ENCODE data around the gene UGT1A10.

Gene UGT1A10

GRCh38 chr2:233814056-233814835 lies 178.0 kb downstream of the UGT1A10 start:
- no peak overlapping the region for H3K4me3 ChIP-seq (ENCODE audit: low read depth, low read length)
- TF ChIP-seq CTCF (IDR thresholded peaks at IDR 0.05; ENCODE audit: borderline replicate concordance, insufficient read depth, low read depth, low read length), result no peak

GRCh38 chr2:233815861-233816260 lies 179.6 kb downstream of the UGT1A10 start:
- no peak overlapping the region for H3K4me3 ChIP-seq (ENCODE audit: low read depth, low read length)
- TF ChIP-seq CTCF (IDR thresholded peaks at IDR 0.05; ENCODE audit: borderline replicate concordance, insufficient read depth, low read depth, low read length), result no peak

- no peak for TF ChIP-seq CTCF (IDR thresholded peaks at IDR 0.05; ENCODE audit: borderline replicate concordance, insufficient read depth, low read depth, low read length)
- no peak overlapping the region for H3K4me3 ChIP-seq (ENCODE audit: low read depth, low read length)
These were observed 180.1 kb downstream of the UGT1A10 start for GRCh38 chr2:233816334-233816733.

- no peak for TF ChIP-seq CTCF (IDR thresholded peaks at IDR 0.05; ENCODE audit: borderline replicate concordance, insufficient read depth, low read depth, low read length)
These were observed 180.5 kb downstream of the UGT1A10 start for GRCh38 chr2:233816771-233817170.

GRCh38 chr2:233817361-233817911 lies 181.2 kb downstream of the UGT1A10 start:
- TF ChIP-seq CTCF (IDR thresholded peaks at IDR 0.05; ENCODE audit: borderline replicate concordance, insufficient read depth, low read depth, low read length), result no peak
- H3K4me3 ChIP-seq (ENCODE audit: low read depth, low read length), result no peak overlapping the region

More at GRCh38 chr2:233816771-233817170, 180.5 kb downstream of the UGT1A10 start:
- no peak overlapping the region for H3K4me3 ChIP-seq (ENCODE audit: low read depth, low read length)

- no peak overlapping the region for H3K4me3 ChIP-seq (ENCODE audit: low read depth, low read length)
- TF ChIP-seq CTCF (IDR thresholded peaks at IDR 0.05; ENCODE audit: borderline replicate concordance, insufficient read depth, low read depth, low read length), result no peak
These were observed 181.9 kb downstream of the UGT1A10 start for GRCh38 chr2:233817995-233818638.

All from GM12875 (cell line).